Spleen (tissue), 11 donors: ENCODE measurements around the gene PADI4. TPM values are rescaled to one million over a fixed set of nuclear protein-coding genes. Genes with fewer than 3 reads are reported as not detected.

Source experiments
- DNase-seq: peaks from one replicate; pipeline ENCODE4 v3.0.0-alpha.2; 2020
- H3K27ac ChIP-seq, 8 donors: fragments of 200-600 bp; sonication (generic) in 7 of 8; 1 replicate in 4 of 8; 2 replicates in 4 of 8; pipeline versions ENCODE4 v1.5.0 to v1.8.0; 2016 to 2021; ENCODE audit warnings: inconsistent platforms in 4 of 8, mild to moderate bottlenecking in 4 of 8, moderate library complexity in 1 of 8
- H3K27me3 ChIP-seq, 7 donors: fragments of 200-600 bp; sonication (generic) in 6 of 7; replicated peaks in 1 of 7; 1 replicate in 4 of 7; 2 replicates in 3 of 7; pipeline versions ENCODE4 v1.5.0 to v1.8.0; 2016 to 2021; ENCODE audit warnings: inconsistent platforms in 3 of 7, mild to moderate bottlenecking in 1 of 7
- H3K36me3 ChIP-seq, 6 donors: fragments of 200-600 bp; sonication (generic) in 5 of 6; 1 replicate in 4 of 6; 2 replicates in 2 of 6; pipeline versions ENCODE4 v1.5.0 to v1.8.0; 2016 to 2021; ENCODE audit warnings: inconsistent platforms in 2 of 6
- H3K4me1 ChIP-seq, 6 donors: fragments of 200-600 bp; sonication (generic) in 5 of 6; 1 replicate in 3 of 6; 2 replicates in 3 of 6; pipeline versions ENCODE4 v1.5.0 to v1.8.0; 2016 to 2021; ENCODE audit warnings: inconsistent platforms in 3 of 6
- H3K4me3 ChIP-seq, 8 donors: fragments of 200-600 bp; sonication (generic) in 7 of 8; 1 replicate in 4 of 8; 2 replicates in 4 of 8; pipeline versions ENCODE4 v1.5.0 to v1.8.0; 2016 to 2021; ENCODE audit warnings: inconsistent platforms in 4 of 8, mild to moderate bottlenecking in 4 of 8, moderate library complexity in 2 of 8
- H3K9me3 ChIP-seq, 8 donors: fragments of 200-600 bp; sonication (generic) in 7 of 8; 1 replicate in 4 of 8; 2 replicates in 4 of 8; pipeline versions ENCODE4 v1.5.0 to v1.8.0; 2016 to 2021; ENCODE audit warnings: inconsistent platforms in 4 of 8
- POLR2A ChIP-seq, 3 donors: fragments of 450-650 bp; IDR thresholded peaks; one replicate each; pipeline ENCODE4 v1.5.1; 2017; ENCODE audit warnings: antibody characterized with exemption in 3 of 3, mild to moderate bottlenecking in 1 of 3
- POLR2AphosphoS5 ChIP-seq, 3 donors: sonication (generic); formaldehyde crosslinking; IDR thresholded peaks; one replicate each; pipeline ENCODE4 v1.5.1; 2017; ENCODE audit warnings: antibody characterized with exemption in 3 of 3
- WGBS, 5 donors: extraction: QIAGEN DNeasy Blood & Tissue Kit in 3 of 5; methylation state at CpG; one replicate each; pipeline versions ENCODE4 v1.1.5 to v1.1.7; 2013 to 2018; 5-methylcytosine and 5-hydroxymethylcytosine counted together
- intact Hi-C: fragments of 100-400 bp; cut with DNase I; formaldehyde crosslinking; loops from one replicate; pipeline ENCODE4 v1.15.0; 2023; ENCODE audit warnings: low total_unique reads
- polyA plus RNA-seq, 3 donors: library from polyadenylated mRNA; stranded (reverse); fragments of 200-250 nt; gene quantifications; one replicate each; pipeline ENCODE4 v1.2.1, GENCODE V29; 2013
- total RNA-seq, 7 donors: library from RNA; depleted of rRNA in 3 of 7; stranded (reverse); fragments of >200 nt in 3 of 7; fragmentation: NEBNext Ultra II Directional in 4 of 7; extraction: Animal tissue kit (Norgen Biotek cat#: 25700) in 4 of 7; gene quantifications; one replicate each; pipeline versions ENCODE4 v1.1.0 to v1.2.1, GENCODE V29; 2016 to 2021
- TF ChIP-seq, protein P1 (sequence below), 11 experiments: fragments of 200-600 bp in 7 of 11; fragments of 450-650 bp in 4 of 11; sonication (generic) in 4 of 11; IDR thresholded peaks in 8 of 11; conservative IDR thresholded peaks in 3 of 11; 1 replicate in 7 of 11; 2 replicates in 4 of 11; pipeline versions ENCODE4 v1.4.0 to v1.8.0; 2016 to 2021; ENCODE audit warnings: antibody characterized with exemption in 11 of 11, inconsistent platforms in 4 of 11, mild to moderate bottlenecking in 1 of 11
- donor health status: healthy with polysubstance abuse.
- donor health status: DM: no; HTN: no; CAD: no; lungs with moderate emphysema.
- donor health status: DM: no; HTN: no; CAD: no.
- donor health status: Bipolar disorder and iron deficiency.
- donor health status: healthy.
- donor health status: DM: no; HTN: no; CAD: no.
- donor health status: DM: yes; HTN: yes; CAD: no.

The PADI4 gene
- total and polyA plus RNA-seq, 10 donors, result 5.1 to 122 (median 19.8) TPM

- no peak overlapping the region for H3K4me3 ChIP-seq
- peaks cover 0 to 25% (median 0%) of the 10 kb centered on the region in 6 donors for H3K4me1 ChIP-seq
- no peak for DNase-seq
- peak overlapping the region in 1 of 8 donors; percentile 6 for H3K27ac ChIP-seq
- H3K36me3 ChIP-seq, result no peaks in the 10 kb centered on the region
- peaks cover 0 to 49% (median 5%) of the 10 kb centered on the region in 7 donors for H3K27me3 ChIP-seq
- TF ChIP-seq POLR2A (IDR thresholded peaks at IDR 0.05) (no peak), POLR2AphosphoS5 (IDR thresholded peaks at IDR 0.05) (no peak)
- TF ChIP-seq, protein P1, sequence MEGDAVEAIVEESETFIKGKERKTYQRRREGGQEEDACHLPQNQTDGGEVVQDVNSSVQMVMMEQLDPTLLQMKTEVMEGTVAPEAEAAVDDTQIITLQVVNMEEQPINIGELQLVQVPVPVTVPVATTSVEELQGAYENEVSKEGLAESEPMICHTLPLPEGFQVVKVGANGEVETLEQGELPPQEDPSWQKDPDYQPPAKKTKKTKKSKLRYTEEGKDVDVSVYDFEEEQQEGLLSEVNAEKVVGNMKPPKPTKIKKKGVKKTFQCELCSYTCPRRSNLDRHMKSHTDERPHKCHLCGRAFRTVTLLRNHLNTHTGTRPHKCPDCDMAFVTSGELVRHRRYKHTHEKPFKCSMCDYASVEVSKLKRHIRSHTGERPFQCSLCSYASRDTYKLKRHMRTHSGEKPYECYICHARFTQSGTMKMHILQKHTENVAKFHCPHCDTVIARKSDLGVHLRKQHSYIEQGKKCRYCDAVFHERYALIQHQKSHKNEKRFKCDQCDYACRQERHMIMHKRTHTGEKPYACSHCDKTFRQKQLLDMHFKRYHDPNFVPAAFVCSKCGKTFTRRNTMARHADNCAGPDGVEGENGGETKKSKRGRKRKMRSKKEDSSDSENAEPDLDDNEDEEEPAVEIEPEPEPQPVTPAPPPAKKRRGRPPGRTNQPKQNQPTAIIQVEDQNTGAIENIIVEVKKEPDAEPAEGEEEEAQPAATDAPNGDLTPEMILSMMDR (IDR thresholded peaks at IDR 0.05 in 8 of 11, conservative IDR thresholded peaks at IDR 0.05 in 3 of 11), result no peak
- 57 to 64% (median 60%) methylated on average over 6 to 9 of the region's 9 CpGs for whole genome bisulfite sequencing, 5 donors
- intact Hi-C loops, result no loop called here
- H3K9me3 ChIP-seq, result peaks cover 0 to 1% (median 0%) of the 10 kb centered on the region in 8 donors
These were observed 6.5 kb downstream of the PADI4 start for GRCh38 chr1:17314491-17314971.

DNA sequence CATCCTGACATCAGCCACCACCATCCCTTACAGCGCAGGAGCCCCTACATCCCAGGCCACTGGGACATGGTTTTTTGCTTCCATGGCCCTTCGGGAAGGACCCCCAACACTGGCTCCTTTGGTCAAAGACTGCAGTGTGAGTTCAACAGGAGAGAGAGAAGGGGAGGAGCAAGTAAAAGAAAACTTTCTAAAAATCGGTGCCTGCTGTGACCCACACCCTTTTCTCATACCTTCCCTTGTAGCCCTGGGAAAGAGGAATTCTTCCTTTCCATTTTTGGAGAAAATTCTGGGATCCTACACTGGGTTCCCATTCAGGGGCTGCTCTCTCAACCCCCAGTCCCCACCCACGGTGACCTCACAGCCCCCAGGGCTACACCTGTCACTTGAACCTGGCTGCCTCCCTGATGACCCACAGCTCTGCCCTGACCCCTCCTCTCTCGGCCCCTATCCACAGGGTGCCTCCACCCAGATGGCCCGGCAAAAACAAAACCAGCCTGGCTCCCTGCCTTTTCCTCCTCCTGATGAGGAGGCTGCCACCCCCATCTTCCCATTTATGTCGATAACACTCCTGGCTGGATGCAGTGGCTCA lies 7.6 kb downstream of the PADI4 start:
- DNase-seq, result peak; percentile 6

DNA sequence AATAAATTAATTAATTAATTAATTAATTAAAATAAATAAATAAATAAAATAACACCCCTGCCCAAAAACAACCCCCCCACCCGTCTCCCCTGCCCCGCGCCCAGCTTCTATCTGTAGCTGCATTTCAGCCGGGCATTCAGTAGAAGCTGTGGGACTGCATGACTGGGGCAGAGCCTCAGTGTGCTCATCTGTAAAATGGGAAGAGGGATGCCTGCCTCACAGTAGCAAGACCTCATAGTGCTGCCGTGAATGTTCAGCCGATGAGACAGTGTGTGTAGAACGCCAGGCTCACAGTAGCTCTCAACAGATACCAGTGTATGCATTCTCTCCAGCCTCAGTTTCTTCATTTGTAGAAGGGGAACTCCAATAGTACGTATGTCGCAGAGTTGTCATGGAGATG lies 8.7 kb downstream of the PADI4 start:
- no peak overlapping the region for H3K27ac ChIP-seq
- H3K36me3 ChIP-seq, result peaks cover 0 to 6% (median 0%) of the 10 kb centered on the region in 6 donors
- DNase-seq, result peak; percentile 11
- 79 to 94% (median 84%) methylated on average over 8 to 9 of the region's 9 CpGs for WGBS, 5 donors
- H3K9me3 ChIP-seq, result peaks cover 0 to 11% (median 0%) of the 10 kb centered on the region in 8 donors
- H3K4me3 ChIP-seq, result no peak overlapping the region
- TF ChIP-seq, protein P1 (IDR thresholded peaks at IDR 0.05 in 8 of 11, conservative IDR thresholded peaks at IDR 0.05 in 3 of 11), result no peak
- TF ChIP-seq POLR2A (IDR thresholded peaks at IDR 0.05) (no peak), POLR2AphosphoS5 (IDR thresholded peaks at IDR 0.05) (no peak)
- H3K27me3 ChIP-seq, result peaks cover 0 to 27% (median 0%) of the 10 kb centered on the region in 7 donors
- H3K4me1 ChIP-seq, result peaks cover 0 to 15% (median 0%) of the 10 kb centered on the region in 6 donors
- intact Hi-C loops, result no loop called here

More for the DNA sequence above, 7.6 kb downstream of the PADI4 start:
- WGBS, 5 donors, result 62 to 82% (median 72%) methylated on average over 7 of the region's 7 CpGs
- Histone ChIP-seq H3K27me3 (peaks cover 0 to 38% (median 0%) of the 10 kb centered on the region in 7 donors), H3K4me1 (peaks cover 0 to 24% (median 0%) of the 10 kb centered on the region in 6 donors), H3K36me3 (peaks cover 0 to under 1% (median 0%) of the 10 kb centered on the region in 6 donors), H3K9me3 (peaks cover 0 to 11% (median 0%) of the 10 kb centered on the region in 8 donors), H3K4me3 (no peak overlapping the region), H3K27ac (no peak overlapping the region)
- intact Hi-C loops, result no loop called here
- TF ChIP-seq POLR2A (IDR thresholded peaks at IDR 0.05) (no peak), POLR2AphosphoS5 (IDR thresholded peaks at IDR 0.05) (no peak)
- TF ChIP-seq, protein P1 (IDR thresholded peaks at IDR 0.05 in 8 of 11, conservative IDR thresholded peaks at IDR 0.05 in 3 of 11), result no peak

GRCh38 chr1:17318262-17318661 lies 10.3 kb downstream of the PADI4 start:
- 65 to 82% (median 79%) methylated on average over 6 of the region's 6 CpGs for WGBS, 5 donors
- DNase-seq, result no peak
- Histone ChIP-seq H3K27me3 (peaks cover 0 to 14% (median 0%) of the 10 kb centered on the region in 7 donors), H3K4me3 (no peak overlapping the region), H3K27ac (no peak overlapping the region), H3K4me1 (peaks cover 0 to 10% (median 0%) of the 10 kb centered on the region in 6 donors), H3K9me3 (peaks cover 0 to 11% (median 0%) of the 10 kb centered on the region in 8 donors), H3K36me3 (peaks cover 0 to 6% (median 0%) of the 10 kb centered on the region in 6 donors)
- TF ChIP-seq, protein P1 (IDR thresholded peaks at IDR 0.05 in 8 of 11, conservative IDR thresholded peaks at IDR 0.05 in 3 of 11), result no peak
- no peak for TF ChIP-seq POLR2A (IDR thresholded peaks at IDR 0.05)
- no peak for TF ChIP-seq POLR2AphosphoS5 (IDR thresholded peaks at IDR 0.05)
- intact Hi-C loops, result no loop called here
